ENCODE results near the gene ITGB3BP.
"Not testable (repeated sequence)": the region's sequence is repeated elsewhere in the genome, so short reads cannot be mapped to it uniquely, and the experiment has no call there.

The ITGB3BP gene

GRCh38 chr1:63501256-63501655 lies 21.8 kb downstream of the ITGB3BP start:
- DNase-seq = no peak

GRCh38 chr1:63498106-63498505 lies 24.9 kb downstream of the ITGB3BP start:
- DNase-seq = no peak

- no peak for DNase-seq
Observed at GRCh38 chr1:63497577-63497976, 25.4 kb downstream of the ITGB3BP start.

- no peak for DNase-seq
Observed at GRCh38 chr1:63487336-63488065, 35.5 kb downstream of the ITGB3BP start.

DNA sequence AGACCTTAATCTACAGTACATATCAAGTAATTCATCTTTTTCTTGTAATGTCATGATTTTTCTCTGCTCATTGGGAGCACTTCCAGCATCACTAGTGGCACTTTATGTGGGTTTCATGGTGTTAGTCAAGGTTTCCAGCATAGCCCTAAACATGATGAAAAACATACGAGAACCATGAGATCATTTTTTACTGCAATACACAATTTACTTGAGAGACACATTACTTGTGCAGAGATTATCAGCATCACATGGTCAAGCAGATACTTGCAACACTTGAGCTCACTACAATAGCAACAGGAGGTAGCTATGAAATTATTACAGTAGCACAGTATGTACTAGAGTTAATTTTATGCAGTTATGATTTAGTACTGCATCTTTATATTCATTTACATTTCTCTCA lies 36.4 kb downstream of the ITGB3BP start:
- DNase-seq = no peak

DNA sequence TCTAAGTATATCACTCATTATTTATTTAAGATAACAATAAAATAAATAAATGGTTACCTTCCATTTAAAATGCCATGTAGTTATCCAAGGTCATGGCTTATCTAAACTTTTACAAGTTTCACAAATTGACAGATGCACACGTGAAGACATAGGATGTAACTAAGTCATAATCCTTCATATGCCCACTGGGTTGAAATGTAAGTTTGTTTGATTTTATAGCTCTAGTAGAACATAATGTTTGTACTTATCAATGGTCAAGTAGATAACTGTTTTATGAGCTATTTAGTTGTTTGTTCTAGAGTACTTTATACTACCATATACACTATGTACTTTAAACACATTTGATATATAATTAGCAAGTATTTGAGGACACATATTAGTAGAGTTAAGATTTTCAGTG lies 43.0 kb downstream of the ITGB3BP start:
- no peak for DNase-seq

DNA sequence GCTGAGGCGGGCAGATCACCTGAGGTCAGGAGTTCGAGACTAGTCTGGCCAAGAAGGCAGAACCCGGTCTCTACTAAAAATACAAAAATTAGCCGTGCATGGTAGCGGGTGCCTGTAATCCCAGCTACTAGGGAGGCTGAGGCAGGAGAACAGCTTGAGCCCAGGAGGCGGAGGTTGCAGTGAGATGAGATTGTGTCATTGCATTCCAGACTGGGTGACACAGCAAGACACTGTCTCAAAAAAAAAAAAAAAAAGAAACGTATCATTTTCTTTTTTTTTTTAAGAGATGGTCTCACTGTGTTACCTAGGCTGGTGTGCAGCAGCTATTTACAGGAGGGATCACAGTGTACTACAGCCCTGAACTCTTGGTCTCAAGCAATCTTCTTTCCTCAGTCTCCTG lies 47.3 kb downstream of the ITGB3BP start:
- DNase-seq = no peak

- DNase-seq = not testable (repeated sequence)
Observed at GRCh38 chr1:63468683-63469082, 54.3 kb downstream of the ITGB3BP start.

GRCh38 chr1:63466759-63467158 lies 56.3 kb downstream of the ITGB3BP start:
- no peak for DNase-seq

- DNase-seq = no peak
Observed at GRCh38 chr1:63466181-63466580, 56.8 kb downstream of the ITGB3BP start.

- DNase-seq = no peak
Observed at GRCh38 chr1:63463248-63463647, 59.8 kb downstream of the ITGB3BP start.

DNA sequence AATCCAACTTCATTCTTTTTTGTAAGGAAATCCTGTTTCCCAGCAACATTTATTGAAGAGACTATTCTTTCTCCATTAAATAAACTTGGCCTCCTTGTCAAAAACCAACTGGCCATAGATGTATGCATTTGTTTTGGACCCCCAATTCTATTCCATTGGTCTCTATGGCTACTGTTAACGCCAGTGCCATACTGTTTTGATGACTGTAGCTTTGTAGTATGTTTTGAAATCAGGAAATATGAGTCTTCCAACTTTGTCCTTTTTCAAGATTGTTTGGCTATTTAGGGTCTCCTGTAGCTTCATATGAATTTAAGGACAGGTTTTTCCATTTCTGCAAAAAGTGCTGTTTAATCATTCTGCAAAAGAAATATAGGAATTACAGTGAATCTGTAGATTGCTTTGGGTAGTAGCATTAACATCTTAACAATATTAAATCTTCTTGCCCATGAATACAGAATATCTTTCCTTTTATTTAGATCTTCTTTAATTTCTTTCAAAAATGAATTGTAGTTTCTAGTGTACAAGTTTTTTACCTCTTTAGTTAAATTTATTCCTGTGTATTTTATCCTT lies 61.3 kb downstream of the ITGB3BP start:
- no peak for DNase-seq

DNA sequence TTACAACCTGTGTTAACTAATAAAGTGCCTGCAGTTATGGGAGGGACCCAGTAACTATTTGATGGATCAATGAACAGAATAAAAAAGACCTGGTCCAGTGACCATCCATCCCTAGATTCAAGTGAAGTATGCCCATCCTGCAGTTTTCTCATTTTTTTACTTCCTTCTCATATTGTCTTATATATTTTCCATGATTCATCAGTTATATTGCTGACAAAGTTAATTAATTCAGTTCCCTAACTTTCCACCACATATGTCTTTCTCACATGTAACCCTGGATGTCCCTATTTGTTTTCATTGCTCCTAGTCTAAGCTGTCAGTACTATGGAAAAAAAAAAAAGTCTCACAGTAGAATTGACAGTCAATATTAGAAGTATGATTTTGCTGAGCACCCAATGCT lies 64.3 kb downstream of the ITGB3BP start:
- DNase-seq = no peak

DNA sequence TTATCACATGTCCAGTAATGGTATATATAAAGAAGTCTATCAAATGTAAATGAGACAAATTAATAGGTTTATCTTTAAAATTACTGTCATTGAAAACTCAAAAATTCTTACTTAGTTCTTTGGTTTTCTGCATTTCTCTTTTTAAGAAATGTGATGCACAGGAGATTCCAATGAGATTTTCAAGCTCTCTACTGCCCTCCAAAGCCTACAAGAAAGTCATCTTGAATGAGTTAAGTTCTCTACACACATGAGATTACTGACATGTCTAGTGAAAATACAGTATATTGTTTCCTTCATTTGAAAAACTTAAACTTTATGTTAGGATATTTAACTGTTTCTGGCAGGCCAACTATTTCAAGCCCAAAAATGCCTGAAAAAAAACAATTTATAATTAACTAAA lies 68.8 kb downstream of the ITGB3BP start:
- DNase-seq = no peak

- no peak for DNase-seq
Observed at GRCh38 chr1:63453232-63453631, 69.8 kb downstream of the ITGB3BP start.

DNA sequence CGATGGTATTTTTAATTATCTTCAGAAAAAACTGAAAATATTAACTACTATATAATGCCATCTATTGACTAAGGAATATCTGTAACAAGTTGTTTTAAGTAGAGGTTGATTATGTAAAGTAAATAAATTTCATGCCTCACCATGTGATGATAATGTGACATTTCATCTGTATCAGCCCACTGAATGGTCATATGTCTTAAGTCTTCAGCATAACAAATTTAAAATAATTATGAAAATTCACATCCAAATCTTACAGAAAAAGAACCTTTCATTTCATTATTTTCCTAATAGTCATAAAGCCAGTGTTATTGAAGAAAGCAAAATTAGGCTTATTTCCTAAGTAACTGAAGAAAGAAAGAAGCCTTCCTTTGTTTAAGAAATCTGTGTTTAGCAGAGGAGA lies 72.6 kb downstream of the ITGB3BP start:
- DNase-seq = no peak

DNA sequence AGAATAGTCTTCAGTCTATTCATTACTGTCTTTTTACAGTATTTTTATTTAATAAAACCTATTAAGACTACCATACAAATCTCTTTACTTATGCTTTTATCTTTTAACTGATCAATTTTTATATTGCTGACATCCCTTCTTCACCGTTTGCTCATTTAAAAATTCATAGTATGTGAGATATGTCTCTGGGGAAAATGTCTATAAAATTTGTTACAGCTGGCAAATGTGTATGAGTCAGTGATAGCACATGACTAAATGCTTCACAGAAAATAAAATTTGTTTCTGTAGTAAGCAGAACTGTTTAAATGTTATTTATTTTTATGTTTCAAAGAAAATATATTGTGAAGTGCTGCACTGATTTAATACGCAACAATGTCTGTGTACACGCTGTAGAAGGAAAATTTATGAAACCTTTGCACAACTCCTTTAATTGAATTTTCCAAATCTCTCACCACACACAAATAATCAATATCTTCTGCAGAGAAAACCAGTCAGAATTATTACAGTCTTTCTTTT lies 74.2 kb downstream of the ITGB3BP start:
- no peak for DNase-seq

- DNase-seq = no peak
Observed at GRCh38 chr1:63442141-63442475, 80.9 kb downstream of the ITGB3BP start.

DNA sequence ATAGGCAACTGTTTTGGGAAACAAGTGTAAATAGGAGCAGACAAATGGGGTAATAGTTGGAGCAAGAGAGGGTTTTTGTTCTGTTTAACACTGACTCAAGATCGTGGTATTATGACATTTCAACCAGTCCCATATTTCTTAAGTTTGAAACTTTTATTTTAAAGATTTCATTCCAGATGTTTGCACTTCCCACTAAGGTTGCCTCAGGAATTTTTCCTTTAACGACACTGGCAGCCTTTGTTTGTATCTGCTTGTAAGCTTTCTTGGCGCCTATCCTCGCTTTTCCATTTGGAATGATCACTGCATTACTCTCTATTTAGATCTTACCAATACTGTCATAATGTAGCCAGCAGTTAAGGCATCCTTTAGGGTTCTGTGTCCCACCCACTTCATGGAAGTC lies 87.9 kb downstream of the ITGB3BP start:
- DNase-seq = no peak

DNA sequence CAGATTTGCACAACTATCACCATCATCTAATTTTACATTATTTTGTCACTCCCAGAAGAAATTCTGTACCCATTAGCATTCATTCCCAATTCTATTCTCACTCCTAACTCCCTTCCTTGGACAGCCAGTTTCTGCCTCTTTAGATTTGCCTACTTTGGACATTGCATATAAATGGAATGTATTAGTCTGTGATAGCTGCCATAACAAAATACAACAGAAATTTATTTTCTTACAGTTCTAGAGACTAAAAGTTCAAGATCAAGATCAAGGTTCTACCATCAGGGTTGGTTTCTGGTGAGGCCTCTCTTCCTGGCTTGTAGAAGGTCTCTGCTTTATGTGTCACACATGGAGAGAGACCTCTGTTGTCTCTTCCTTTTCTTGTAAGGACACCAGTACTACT lies 93.7 kb downstream of the ITGB3BP start:
- no peak for DNase-seq

GRCh38 chr1:63428815-63429214 lies 94.2 kb downstream of the ITGB3BP start:
- no peak for DNase-seq

DNA sequence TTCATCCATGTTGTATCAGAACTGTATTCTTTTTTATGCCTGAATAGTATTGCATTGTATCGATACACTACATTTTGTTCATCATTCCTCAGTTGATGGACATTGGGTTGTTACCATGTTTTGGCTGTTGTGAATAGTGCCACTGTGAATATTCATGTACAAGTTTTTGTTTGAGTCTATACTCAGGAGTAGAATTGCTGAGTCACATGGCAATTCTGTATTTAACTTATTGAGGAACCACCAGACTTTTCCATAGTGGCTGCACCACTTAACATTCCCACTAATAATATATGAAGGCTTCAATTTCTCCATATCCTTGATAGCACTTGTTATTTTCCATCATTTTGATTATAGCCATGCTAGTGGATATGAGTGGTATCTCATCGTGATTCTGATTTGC lies 99.4 kb downstream of the ITGB3BP start:
- DNase-seq = no peak

DNA sequence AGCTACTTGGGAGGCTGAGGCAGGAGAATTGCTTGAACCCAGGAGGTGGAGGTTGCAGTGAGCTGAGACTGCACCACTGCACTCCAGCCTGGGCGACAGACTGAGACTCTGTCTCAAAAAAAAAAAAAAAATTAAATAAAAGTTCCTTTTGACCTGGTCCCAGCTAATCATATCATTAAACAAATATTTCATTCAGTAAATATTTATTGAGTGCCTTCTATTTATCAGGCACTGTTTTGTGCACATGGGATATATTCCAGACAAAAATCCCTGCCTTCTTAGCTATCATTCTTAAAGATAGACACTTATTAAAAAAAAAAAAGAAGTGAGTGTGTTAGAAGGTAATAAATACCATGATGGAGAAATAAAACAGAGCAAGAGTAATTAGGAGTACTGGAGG lies 102.3 kb downstream of the ITGB3BP start:
- not testable (repeated sequence) for DNase-seq

DNA sequence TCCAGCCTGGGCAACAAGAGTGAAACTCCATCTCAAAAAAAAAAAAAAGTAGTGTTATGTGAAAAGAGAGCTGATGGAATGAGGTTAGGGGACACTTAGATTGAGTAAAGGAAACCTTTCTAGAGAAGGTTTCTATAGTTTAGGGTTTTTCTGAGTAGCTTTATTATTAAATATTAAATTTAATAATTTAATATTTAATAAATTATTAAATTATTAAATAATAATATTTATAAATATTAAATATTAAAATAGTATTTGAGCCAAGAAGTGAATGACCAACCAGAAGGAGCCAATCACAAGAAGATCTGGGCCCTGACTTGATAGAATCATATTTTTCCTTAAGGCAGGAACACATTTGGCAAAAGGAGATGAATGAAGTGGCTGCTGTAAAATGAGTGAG lies 104.9 kb downstream of the ITGB3BP start:
- DNase-seq = no peak

Data from activated CD8-positive, alpha-beta memory T cell treated with anti-CD3 and anti-CD28 coated beads, Interleukin-2, amount 50 U/mL, for 48 hours (primary cell).